Inferior parietal cortex (tissue), 1 donor: ENCODE data around the gene OR4D1.

Experiments
- DNase-seq: peaks from one replicate; pipeline ENCODE4 v3.0.0-alpha.2; 2016; ENCODE audit errors: extremely low spot score

OR4D1 gene

DNA sequence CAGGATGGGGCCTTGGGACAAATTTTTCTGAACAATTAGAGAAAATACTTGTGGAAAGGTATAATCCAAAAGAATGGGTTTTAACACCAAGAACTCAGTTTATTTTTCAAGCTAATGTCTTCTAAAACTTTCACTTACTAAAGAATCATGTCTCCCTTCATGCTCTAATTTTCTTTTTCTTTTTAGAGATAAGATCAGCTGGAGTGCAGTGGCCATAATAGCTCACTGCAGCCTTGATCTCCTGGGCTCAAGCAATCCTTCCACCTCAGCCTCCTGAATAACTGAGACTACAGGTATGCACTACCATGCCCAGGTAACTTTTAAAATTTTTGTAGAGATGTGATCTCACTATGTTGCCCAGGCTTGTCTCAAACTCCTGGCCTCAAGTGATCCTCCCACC, 5.5 kb downstream of the OR4D1 start:
- DNase-seq, result no peak

DNA sequence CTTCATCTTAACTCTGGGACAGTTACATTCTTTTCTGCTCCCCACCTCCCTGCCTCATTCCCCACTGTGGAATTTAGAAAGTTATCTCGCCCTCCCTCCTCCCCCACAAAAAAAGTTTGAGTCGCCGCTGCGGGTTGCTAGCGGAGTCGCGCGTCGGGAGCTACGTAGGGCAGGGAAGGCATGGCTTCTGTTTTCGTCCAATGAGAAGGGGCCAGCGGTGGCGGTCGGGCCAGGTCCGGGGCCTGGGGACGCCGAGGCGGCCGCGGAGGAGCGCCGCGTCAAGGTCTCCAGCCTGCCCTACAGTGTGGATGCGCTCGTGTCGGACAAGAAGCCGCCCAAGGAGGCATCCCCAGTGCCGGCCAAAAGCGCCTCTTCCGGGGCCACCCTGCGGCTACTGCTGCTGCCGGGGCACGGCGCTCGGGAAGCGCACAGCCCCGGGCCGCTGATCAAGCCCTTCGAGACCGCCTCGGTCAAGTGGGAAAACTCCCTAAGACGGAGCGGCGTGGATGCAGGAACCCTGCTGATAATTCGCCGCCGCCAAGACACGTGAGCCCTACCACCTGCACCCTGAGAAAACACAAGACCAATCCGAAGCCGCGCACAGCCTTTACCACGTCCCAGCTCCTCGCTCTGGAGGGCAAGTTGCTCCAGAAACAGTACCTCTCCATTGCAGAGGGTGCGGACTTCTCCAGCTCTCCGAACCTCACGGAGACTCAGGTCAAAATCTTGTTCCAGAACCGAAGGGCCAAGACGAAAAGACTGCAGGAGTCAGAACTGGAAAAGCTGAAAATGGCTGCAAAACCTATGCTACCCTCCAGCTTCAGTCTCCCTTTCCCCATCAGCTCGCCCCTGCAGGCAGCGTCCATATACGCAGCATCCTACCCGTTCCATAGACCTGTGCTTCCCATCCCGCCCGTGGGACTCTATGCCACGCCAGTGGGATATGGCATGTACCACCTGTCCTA, 8.9 kb downstream of the OR4D1 start:
- DNase-seq, result peak; percentile 1

DNA sequence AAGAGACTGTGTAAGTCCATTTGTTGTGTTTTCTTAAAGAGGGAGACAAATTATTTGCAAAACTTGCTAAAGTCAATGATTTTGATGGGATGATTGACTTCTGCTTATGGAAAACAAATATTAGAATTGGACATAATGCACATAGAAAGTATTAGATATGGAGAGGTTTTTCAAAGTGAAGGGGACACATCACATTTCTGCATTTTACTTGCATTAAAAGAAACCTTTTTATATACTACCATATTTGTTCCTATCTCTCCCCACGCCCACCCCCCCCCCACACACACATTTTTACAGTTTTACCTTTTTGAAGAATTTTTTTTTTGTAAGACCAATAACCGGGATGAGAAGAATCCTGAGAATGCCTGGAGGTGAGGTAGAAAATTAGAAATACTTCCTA, 10.0 kb downstream of the OR4D1 start:
- no peak for DNase-seq

DNA sequence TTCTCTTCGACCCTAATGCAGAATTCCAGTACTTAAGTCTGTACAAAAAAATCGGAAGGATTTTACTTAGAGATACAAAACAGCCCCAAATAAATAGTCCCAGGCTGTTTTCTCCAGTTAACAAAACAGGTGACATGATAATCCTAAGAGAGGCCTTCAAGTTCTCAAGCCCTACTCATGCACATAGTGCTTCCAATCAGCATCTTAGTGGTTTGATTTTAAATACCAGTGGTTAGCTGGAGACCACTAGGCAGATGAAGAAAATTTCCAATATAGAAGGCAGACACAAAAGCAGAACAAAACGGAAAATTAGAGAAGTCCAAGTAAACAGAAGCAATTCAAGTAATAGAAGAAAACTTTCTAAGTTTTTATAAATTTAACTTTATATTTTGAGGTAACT, 13.4 kb downstream of the OR4D1 start:
- DNase-seq, result no peak

DNA sequence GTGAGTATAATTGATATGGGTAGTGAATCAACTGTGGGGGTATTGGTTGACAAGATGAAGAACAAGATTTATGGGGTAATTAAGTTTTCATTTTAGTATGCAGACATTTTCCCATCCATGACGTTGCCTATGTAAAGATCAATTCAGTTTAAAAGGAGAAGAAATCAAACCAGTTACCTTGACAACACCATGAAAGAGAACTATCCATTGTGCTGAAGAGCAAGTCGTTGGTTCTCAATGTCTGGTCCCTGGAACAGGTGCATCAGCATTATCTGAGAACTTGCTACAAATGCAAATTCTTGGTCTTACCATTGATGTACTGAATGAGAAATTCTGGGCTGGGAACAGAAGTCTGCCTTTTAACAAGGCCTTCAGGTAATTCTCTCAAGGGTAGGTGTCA, 17.8 kb downstream of the OR4D1 start:
- DNase-seq, result no peak

DNA sequence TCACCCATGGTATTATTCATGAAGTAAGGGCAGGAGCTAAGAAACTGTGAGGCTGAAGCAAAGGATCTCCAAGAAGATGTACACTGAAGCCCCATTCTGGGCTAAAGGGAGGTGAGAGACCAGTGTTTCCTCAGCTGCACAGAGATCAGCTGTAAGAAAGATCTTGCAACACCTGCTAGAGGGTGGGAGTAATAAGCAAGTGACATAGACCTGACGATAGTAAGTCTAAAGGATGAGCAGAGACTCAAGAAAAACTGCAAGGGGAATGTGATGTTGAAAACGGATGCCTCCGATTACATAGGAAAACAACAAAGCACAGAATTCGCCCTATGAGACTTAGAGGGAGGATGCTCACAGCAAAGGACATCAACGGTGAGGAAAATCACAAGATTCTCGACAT, 18.5 kb downstream of the OR4D1 start, which contains the start of gene OR4D2:
TSS of gene OR4D2 (plus strand) at position 301 of the 400 bp plus-strand sequence. CDS start 2,674 bp downstream, outside the sequence.
- no peak for DNase-seq

DNA sequence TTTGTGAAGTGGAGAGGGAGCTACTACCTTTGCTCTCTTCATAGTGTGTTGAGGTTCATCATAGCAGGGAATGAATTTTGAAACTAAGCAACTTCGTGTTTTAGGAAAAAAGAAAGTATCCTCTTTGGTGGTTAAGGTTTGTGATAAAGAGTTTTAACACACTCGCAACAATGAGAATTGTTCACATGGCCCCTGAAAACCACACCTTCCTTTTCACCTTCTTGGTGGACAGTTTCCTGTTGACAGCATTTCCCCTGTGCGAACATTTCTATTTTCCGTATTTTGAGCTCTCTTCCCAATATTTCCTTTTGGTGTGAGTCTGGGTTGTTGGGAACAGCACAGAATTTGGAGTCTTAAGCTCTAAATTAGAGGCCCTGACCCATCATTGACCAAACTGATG, 22.4 kb downstream of the OR4D1 start:
- no peak for DNase-seq

DNA sequence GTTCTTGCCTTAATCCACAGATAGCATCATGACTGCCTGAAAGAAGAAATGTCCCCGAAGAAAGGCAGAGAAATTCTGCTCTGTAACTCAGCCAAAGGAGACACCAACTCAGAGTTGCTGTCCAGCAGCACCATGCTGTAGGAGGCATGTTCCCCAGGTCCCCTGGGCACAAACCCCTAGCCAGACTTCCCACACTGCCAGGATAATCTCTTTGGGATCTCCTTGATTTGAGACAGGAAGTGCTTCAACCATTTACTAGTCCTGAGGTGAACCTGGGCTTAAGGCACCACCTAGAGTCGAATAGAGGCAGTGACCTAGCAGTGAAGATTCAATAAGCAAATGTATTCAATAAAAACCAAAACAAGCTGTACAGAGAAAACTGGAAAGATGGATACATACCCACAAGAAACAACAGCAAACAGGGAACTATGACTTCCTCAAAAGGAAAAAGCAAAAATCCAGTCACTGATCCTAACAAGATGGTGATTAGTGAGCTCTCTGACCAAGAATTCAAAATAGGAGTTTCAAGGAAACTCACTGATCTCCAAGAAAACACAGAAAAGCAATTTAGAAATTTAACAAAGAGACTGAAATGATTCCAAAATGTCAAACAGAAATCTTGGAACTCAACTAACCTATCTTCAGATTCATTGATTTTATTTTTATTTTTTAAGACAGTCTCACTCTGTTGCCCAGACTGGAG, 24.3 kb downstream of the OR4D1 start:
- DNase-seq, result no peak

DNA sequence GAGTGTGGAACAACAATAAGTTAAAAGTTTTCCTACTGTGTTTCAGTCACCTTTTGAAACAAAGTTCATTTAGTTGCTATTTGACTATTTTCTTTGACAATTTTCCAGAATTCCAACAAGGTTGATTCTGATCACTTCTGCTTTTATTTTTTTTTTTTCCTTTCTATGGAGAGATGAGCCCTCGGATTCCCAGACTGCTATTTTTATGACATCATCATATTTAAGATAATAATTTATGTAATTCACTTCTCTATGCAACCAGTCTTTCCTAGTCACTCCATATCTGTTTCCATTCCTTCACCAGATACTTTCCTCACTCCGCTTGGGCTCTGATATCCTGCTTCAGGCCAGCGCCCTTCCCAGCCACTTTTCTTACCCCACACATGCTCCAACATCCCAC, 26.7 kb downstream of the OR4D1 start:
- DNase-seq, result no peak

DNA sequence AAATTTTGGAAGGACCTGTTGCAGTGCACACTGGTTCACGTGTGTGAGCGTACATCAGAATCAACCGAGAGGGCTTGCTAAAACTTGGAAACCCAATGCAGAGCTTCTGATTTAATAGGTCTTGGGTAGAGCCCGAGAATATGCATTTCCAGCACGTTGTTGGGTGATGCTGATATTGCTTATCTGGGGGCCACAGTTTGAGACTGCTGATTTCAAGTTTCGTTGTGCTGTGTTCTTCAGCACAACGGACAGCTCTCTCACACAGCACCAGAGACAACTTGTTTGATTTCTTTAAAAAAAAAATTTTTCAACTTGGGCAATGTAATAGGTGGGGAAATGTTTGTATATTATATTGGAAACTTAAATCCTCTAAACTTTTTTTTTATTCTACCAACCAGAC, 28.0 kb downstream of the OR4D1 start:
- DNase-seq, result no peak

DNA sequence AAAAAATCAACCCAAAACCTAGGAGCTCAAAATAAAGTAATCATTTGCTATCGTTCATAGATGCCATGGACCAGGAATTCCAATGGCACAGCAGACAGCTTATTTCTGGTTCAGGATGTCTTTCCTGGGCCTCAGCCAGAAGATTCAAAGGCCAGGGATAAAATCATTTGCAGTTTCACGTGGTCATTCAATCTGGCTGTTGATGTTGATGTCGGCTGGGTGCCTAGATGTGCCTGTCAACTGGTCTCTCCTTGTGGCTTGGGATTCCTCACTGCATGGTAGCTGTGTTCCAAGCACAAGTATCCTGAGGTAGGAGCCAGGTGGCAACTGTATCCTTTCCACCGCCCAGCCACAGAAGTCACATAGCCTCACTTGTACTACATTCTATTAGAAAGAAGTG, 33.6 kb downstream of the OR4D1 start:
- no peak for DNase-seq

DNA sequence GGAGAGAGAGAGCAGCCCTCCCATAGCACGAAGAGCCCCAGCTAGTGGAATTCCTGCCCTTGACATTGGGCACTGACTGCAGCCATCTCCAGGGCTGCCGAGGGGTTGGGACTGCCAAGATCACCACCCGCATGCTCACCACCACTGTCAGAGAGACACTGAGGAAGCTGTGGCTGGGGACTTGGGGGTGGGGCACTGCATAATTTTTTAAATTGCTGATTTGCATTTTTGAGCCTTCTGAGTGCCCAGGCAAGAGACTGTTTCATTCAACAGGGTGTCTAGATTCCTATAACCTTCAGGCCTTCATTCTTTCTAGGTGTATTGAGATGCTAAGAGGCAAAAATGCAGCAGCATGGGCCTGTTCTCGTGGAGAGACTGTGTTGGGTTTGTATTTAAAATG, 35.3 kb downstream of the OR4D1 start:
- no peak for DNase-seq

DNA sequence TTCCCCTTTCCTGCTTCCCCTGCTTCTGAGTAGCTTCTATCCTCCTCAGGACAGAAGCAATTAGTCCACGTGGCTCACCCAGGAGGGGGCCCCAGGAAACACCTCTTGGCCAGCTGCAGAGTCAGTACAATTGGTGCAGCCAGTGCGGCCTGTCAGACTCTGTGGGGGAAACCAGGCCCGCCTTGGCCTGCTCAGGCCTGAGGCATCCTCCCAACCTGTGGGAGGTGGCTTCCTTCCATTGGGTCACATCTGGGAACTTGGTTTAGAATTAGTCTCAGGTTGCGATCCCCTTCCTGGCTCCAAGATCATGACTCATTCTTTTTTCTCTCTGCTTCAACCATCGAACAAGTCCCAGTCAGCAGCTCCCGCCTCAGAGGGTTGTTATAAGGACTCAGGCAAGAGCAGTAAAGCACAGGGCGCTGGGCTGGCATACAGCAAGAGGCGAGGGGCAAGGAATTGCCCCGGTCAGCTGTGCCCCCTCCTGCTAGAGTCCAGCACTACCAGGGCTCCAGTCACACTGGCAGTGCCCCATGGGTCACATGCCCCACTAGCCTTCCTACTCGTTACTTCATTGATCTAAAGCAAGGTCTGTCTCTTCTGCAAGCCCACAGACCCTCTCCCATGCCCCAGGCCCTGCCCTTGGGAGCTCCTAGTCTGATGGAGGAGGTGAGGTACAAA, 36.3 kb downstream of the OR4D1 start:
- DNase-seq, result no peak

DNA sequence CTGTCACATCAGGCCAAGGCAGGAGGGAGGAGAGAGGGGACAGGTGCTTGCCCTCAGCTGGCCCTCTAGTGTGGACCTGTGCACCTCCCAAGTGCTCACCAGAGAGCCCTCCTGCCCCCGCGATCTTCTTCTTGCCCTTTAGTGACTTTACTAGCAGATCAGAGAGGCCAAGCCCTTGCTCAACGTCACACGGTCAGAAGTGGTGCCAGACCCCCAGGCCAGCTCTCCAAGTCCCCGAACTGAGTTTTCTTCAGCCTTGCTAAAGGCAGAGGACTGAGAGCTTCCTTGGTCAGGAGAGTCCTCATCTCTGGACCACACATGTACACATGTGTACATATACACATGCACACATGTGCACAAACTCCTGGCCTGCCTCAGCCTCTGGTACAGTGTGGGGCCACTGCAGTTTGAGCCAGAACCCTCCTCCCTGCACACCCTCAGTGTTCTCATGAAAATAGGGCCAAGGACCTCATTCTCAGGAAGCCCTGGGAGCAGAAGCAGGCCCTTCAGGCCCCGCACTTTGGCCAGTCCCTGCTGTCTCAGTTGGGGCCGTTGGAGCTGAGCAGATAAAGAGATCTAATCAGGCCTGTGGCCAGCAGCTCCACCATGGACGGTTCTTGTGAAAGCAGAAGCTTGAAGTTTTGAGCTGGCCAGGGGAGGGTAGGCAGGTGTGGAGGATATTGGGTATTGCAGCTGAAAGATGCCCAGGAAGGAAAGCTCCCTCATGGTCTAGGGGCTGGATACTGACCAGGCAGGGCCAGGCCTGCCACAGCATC, 37.0 kb downstream of the OR4D1 start:
- no peak for DNase-seq

DNA sequence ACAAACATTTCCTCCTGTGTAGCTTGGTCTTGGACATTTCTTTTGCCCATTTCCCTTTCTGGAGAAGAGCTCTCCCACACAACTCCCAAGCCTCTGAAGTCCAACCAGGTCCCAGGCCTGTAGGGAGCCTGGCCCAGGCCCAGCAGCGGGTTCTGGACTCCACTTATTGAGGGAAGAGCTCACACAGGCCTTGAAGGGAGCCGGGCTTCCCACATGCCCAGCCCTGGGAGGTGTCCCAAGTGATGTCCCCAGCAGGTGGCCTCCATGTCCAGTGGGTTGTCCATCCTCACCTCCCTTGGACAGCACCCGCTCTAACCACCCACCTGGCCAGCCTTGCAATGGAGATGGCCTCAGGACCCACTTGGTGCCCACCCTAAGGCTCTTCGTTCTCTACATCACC, 38.4 kb downstream of the OR4D1 start:
- no peak for DNase-seq

DNA sequence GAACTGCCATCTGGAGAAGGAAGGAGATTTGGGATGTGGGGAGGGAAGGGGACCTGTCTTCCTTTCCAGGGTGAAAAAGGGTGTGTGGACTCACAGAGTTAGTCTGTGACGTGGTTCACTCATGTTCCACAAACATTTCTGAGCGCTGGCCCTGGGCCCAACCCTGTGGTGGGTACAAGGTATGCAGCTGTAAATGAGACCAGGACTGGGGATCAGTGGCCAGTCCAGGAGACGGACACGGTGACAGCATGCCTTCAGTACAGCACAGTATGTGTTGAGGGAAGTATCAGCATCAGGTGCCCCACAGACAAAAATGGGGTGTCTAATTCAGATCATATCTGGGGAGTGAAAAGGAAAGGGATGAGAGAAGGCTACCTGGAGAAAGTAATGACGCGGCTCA, 38.9 kb downstream of the OR4D1 start:
- no peak for DNase-seq

DNA sequence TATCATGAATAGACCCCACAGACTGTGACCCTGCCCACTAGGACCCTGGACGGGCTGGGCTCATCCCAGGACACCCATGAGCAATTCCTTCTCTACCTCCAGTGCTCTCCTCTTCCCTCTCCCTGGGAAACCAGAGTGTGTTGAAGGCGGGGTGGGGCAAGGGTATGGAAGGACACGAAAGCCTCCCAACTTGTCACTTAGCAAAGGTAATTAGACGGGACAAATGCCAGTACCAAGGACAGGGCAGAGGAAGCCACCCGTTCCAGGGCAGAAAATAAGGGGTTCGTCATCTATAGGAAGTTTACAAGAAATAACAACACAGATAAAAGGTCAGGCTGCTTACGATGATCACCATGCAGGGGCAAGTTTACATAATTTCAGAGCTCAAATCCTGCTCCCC, 39.5 kb downstream of the OR4D1 start:
- no peak for DNase-seq

DNA sequence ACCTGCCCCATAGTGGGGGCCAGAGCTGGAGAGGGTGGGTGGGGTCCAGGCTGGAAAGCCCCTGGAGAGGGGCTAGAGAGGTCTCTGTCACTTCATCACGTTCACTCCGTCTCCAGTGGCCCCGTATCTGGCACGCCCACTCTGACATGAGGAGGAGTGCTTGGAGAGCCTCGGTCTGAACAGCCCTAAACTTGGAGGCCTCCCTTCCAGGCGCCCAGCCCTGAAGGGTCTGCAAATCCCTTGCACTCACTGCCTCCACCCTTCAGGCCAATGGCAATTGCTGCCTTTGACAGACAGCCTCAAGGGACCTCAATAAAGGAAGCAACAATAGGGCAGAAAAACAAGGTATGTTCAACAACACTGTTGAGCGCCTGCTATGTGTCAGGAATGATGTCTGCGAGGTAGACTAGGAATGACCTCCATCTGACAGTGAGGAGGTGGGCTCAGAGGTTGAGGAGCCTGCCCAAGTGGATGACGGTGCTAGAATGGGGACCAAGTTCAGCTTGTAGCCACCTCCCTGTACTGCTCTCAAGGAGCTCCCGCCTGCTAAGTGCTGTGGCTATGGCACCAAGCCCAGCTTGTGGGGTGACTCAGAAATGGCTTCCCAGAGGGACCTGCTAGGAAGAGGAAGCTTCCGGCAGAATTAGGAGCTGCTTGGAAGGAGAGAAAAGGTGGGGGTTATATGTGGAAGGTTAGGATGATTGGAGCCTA, 41.4 kb downstream of the OR4D1 start:
- DNase-seq, result peak; percentile 42

DNA sequence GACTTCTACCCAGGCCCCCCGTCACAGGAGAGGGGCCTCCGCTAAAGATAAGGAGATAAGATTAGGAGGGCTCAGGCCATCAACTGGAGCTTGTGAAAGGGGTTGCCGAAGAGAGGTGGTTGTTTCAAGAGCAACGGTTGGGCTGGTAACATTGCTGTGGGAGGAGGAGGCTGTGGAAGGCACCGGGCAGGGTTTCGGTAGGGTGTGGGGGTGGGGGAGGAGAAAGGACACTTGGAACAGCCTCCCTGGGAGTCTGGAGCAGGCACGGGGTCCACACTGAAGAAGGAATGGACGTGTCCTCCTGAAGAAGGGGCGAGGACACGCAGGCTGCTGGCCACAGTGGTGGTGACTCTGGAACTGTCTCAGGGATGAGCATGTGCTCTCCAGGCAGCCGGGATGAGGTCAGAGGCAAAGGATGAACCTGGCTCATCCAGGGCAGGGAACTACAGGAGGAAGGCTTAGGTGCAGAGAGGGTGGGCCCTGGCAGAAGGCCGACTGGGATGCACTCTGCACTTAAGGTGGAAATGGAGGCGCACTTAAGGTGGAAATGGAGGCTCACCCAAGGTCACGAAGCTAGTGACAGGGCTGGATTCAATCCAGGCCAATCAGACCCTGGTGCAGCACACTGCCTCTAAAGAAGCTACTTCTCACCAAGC, 43.2 kb downstream of the OR4D1 start:
- no peak for DNase-seq

DNA sequence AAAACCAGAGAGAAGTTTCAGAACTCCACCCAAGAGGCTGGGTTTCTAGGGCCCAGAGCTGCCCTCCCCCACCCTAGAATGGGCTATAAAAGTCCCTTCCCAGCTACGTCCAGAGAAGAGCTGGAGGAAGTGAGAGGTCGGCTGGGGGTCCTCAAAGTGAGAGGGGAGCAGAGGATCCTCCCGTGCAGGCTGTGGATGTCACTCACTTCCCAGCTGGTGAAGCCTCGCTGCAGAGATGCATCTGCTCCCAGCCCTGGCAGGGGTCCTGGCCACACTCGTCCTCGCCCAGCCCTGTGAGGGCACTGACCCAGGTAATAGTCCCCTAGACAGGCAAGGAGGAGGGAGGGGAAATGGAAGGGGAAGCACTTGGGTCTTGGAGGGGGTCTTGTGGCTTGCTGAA, 44.4 kb downstream of the OR4D1 start, which contains the start of gene EPX:
TSS of gene EPX (plus strand) at position 115 of the 400 bp plus-strand sequence. CDS start at position 236, 121 bp downstream.
- DNase-seq, result no peak
